GM21619 (cell line): ENCODE data around the gene BRCA1.
"Not testable (repeated sequence)": the region's sequence is repeated elsewhere in the genome, so short reads cannot be mapped to it uniquely, and the experiment has no call there.

Experiments used
- ATAC-seq: cut with Tn5 transposase; IDR thresholded peaks from one replicate; pipeline ENCODE4 v1.9.1; 2021; ENCODE audit not compliant: unreplicated experiment

The BRCA1 gene

DNA sequence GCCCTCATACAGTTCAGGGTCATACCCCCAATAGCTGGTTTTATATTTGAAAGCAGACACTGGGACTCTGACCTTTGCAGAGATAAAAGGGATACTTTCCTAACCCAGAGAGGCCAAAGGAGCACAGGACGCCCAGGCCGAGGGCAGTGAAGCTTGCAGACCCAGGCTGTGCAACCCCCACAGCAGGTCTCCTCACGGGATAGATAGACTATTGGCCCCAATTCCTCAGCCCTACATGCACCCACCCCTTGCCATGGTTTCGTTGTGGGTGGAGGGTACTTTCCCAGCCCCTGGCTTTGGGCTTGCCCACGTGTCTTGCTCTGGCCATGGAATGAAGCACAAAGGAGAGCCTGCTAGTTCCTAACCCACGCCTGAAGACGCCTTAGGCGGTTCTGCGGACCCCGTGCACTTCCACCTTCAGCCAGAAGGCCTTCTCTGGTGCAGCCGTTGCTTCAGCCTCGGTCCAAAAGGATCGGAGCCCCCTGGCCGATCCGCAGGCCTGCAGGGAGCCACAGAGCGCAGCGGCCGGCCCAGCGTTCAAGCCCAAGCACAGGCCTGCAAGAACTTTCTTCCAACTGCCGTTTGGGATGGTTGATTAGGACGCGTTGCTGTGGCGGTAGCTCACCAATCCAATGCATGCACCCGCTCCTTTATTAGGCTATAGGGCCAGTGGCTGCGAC is 9.8 kb upstream of the BRCA1 start:
- no peak for ATAC-seq

DNA sequence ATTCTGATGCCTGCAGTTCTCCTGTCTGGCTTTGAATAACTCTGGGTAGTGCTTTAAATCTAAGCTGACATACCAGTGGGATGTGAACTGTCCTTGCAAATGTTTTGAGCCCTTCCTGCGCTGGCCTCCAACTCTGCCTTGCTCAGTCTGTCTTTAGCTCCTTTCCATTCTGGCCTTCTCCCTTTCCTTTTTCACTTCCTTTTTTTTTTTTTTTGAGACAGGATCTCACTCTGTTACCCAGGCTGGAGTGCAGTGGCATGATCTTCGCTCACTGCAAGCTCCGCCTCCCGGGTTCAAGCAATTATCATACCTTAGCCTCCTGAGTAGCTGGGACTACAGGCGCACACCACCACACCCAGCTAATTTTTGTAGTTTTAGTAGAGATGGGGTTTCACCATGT is 8.3 kb upstream of the BRCA1 start:
- not testable (repeated sequence) for ATAC-seq

DNA sequence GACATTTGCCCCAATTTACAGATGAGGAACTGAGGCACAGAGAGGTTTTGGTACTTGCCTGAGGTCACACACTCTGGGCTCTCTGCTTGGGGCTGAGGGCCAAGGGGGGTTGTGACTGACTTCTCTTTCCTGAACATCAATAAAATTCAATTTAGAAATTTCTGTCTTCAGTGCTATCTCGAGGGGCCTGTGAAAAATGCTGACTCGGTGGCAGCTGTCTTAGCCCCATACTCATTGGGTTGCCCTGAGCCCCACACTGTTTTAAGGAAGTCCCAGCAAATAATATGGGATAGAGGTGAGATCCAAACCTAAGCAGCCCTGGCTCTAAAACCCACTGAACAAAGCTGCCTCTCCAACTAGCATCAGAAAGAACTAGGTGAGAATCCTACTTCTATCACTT is 7.0 kb upstream of the BRCA1 start:
- no peak for ATAC-seq

- no peak for ATAC-seq
Measured at GRCh38 chr17:43129671-43130010, 4.5 kb upstream of the BRCA1 start.

- ATAC-seq = not testable (repeated sequence)
Measured at GRCh38 chr17:43127333-43127876, 2.2 kb upstream of the BRCA1 start.

- no peak for ATAC-seq
Measured at GRCh38 chr17:43126911-43127290, 1.7 kb upstream of the BRCA1 start.

DNA sequence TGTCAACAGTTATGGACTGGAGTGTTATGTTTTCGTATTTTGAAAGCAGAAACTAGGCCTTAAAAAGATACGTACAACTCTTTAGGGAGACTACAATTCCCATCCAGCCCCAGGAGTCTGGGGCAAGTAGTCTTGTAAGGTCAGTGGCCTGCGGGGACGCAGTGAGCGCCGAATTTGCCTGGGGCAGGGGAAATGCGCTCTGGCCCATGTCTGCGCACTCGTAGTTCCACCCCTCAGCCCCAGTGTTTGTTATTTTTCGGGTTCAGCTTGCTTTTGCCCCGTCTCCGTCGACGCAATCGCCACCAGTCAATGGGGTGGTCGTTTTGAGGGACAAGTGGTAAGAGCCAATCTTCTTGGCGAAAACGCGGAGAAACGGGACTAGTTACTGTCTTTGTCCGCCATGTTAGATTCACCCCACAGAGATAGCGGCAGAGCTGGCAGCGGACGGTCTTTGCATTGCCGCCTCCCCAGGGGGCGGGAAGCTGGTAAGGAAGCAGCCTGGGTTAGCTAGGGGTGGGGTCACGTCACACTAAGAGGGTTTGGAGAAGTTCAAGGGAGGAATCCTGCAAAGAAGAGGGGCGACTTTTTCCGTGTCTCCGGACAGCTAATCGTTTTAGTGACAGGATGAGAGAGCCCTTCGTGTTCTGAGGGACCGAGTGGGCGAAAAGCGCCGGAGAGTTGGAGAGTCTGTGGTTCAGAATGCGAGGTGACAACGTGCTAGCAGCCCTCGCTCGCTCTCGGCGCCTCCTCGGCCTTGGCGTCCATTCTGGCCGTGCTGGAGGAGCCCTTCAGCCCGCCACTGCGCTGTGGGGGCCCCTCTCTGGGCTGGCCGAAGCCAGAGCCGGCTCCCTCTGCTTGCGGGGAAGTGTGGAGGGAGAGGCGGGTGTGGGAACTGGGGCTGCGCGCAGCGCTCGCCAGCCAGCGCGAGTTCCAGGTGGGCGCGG is 1.1 kb upstream of the BRCA1 start:
- no peak for ATAC-seq

DNA sequence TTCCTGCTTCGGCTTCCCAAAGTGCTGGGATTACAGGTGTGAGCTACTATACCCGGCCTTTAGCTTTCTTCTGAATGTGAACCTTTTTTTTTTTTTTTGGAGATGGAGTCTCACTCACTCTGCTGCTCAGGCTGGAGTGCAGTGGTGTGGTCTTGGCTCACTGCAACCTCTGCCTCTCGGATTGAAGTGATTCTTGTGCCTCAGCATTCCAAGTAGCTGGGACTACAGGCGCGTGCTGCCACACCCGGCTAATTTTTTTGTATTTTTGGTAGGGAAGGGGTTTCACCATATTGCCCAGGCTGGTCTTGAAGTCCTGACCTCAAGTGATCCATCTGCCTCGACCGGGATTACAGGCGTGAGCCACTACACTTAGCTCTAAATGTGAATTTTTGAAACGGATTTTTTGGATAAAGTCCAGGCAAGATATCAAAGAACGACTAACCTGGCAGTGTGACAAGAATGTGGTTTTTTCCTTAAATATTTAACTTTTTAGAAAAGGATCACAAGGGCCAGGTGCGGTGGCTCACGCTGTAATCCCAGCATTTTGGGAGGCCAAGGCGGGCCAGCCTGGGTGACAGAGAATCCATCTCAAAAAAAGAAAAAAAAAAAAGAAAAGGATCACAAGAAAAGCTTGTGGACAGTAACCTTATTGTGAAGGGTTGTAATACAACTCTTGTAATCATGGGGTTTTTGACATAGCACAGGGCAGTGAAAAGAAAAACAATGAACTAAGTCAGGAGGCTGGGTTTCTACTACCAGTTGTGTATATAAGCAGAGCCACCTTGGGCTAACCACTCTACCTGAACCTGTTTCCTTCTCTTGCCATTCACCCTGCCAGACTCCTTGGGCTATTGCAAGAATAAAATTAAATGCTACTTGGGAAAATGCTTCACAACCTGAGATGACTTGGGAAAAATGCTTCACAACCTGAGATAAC is 6.2 kb downstream of the BRCA1 start:
- ATAC-seq = no peak

DNA sequence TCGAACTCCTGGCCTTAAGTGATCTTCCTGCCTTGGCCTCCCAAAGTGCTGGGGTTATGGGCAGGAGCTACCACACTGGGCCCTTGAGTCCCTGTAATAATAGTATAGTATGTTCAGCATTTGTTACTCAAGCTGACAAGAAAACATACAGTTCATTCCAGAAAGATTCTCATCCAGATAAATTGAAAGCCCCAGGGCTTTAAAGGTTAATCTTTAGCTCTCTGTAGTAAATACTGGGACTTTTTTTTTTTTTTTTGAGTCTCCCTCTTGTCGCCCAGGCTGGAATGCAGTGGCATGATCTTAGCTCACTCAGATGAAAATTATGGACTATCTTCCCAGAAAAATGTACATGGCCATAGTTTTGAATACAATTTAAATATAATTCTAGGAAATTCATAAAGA is 11.0 kb downstream of the BRCA1 start:
- ATAC-seq = no peak

- ATAC-seq = no peak
Measured at GRCh38 chr17:43106552-43106951, 18.6 kb downstream of the BRCA1 start.

DNA sequence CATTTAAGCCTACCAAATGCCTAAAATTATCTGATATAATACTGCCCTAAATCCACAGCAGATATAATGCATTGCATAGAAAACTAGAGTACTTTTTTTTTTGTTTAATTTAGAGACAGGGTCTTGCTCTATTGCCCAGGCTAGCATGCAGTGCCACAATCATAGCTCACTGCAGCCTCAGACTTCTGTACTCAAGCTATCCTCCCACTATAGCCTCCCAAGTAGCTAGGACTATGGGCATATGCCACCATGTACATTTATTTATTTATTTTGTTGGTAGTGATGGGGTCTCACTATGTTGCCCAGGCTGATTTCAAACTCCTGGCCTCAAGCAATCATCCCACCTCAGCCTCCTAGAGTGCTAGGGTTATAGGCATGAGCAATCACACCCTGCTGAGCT is 20.0 kb downstream of the BRCA1 start:
- ATAC-seq = no peak

GRCh38 chr17:43104665-43105064 is 20.5 kb downstream of the BRCA1 start:
- ATAC-seq = no peak

- ATAC-seq = not testable (repeated sequence)
Measured at GRCh38 chr17:43095364-43095763, 29.8 kb downstream of the BRCA1 start.

DNA sequence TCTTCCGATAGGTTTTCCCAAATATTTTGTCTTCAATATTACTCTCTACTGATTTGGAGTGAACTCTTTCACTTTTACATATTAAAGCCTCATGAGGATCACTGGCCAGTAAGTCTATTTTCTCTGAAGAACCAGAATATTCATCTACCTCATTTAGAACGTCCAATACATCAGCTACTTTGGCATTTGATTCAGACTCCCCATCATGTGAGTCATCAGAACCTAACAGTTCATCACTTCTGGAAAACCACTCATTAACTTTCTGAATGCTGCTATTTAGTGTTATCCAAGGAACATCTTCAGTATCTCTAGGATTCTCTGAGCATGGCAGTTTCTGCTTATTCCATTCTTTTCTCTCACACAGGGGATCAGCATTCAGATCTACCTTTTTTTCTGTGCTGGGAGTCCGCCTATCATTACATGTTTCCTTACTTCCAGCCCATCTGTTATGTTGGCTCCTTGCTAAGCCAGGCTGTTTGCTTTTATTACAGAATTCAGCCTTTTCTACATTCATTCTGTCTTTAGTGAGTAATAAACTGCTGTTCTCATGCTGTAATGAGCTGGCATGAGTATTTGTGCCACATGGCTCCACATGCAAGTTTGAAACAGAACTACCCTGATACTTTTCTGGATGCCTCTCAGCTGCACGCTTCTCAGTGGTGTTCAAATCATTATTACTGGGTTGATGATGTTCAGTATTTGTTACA is 30.9 kb downstream of the BRCA1 start:
- ATAC-seq = no peak

DNA sequence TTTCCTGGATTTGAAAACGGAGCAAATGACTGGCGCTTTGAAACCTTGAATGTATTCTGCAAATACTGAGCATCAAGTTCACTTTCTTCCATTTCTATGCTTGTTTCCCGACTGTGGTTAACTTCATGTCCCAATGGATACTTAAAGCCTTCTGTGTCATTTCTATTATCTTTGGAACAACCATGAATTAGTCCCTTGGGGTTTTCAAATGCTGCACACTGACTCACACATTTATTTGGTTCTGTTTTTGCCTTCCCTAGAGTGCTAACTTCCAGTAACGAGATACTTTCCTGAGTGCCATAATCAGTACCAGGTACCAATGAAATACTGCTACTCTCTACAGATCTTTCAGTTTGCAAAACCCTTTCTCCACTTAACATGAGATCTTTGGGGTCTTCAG is 32.3 kb downstream of the BRCA1 start:
- ATAC-seq = no peak

DNA sequence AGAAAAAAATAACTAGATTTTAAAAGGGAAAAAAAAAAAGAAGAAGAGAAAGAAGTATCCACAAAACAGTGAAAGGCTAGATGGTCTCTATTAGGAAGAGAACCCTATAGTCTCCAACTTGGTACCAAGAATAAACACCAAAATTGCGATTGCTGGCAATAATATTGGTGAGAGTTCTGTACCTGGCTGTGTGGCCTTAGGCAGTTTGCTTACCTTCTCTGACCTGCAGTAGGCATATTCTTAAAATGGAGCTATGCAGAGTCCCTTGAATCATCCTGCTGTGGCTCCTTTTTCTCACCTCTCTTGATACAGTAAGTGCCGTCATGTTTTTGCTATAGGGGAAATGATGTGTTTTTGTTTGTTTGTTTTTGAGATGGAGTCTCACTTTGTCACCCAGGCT is 35.1 kb downstream of the BRCA1 start:
- ATAC-seq = no peak

DNA sequence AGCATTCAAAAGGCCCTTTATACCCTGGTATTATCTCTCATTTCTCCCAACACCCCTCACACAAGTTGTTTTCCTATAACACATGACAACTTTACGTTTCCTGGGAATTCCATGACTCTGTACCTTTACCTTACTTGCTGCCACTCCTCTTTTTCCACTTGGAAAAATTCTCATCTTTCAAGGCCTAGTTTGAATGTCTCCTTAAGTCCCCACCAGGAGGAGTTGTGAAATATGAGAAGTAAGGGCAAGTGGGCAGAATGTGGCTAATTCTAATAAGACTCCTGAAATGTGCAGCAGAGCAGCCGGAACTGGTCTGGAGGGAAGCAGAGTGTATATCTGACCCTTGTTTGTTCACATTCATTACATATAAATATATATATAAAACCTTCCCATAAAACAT is 39.7 kb downstream of the BRCA1 start:
- ATAC-seq = no peak

DNA sequence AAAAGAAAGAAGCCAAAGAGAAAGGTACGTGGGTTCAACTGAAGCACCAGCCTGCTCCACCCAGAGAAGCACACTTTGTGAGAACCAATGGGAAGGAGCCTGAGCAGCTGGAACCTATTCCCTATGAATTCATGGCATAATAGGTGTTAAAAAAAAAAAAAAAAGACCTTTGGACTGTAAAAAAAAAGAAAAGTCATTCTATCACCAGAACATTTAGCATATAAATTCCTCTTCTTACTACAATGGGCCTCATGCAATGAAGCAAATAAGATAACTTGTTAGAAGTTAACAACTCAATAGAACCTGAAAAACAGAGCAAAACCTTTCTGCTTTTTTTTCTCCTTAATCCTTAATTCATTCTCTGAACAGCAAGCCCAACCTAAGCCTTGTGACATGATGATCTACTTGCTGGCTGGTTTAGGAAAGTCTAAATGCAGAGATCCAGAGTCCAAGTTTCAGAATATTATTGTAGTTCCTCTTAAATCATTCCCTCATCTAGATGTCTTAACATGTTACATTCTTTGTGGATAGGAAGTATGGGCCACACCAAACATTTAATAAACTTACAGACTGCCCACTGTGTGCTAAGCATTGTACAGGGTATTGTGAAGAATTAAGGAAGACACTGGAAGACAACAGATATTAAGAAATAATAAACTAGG is 45.4 kb downstream of the BRCA1 start:
- no peak for ATAC-seq

GRCh38 chr17:43074869-43075268 is 50.3 kb downstream of the BRCA1 start:
- ATAC-seq = no peak

DNA sequence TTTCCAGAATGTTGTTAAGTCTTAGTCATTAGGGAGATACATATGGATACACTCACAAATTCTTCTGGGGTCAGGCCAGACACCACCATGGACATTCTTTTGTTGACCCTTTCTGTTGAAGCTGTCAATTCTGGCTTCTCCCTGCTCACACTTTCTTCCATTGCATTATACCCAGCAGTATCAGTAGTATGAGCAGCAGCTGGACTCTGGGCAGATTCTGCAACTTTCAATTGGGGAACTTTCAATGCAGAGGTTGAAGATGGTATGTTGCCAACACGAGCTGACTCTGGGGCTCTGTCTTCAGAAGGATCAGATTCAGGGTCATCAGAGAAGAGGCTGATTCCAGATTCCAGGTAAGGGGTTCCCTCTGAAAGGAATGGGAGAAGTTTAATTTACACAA is 54.3 kb downstream of the BRCA1 start:
- ATAC-seq = no peak
